Breast epithelium (tissue), 3 donors: Measurements from ENCODE around the gene RBM33.

Source experiments
- POLR2A ChIP-seq: fragments of 450-650 bp; IDR thresholded peaks from one replicate; pipeline ENCODE4 v1.6.1; 2016; ENCODE audit warnings: antibody characterized with exemption, mild to moderate bottlenecking, moderate library complexity
- POLR2AphosphoS5 ChIP-seq, 3 donors: sonication (generic); formaldehyde crosslinking; IDR thresholded peaks; one replicate each; pipeline ENCODE4 v1.6.1; 2017; ENCODE audit warnings: antibody characterized with exemption in 3 of 3
- TF ChIP-seq, protein P1 (sequence below), 3 donors: fragments of 450-650 bp; IDR thresholded peaks; one replicate each; pipeline ENCODE4 v1.5.1; 2016 to 2017; ENCODE audit warnings: antibody characterized with exemption in 3 of 3, mild to moderate bottlenecking in 3 of 3, moderate library complexity in 3 of 3

DNA sequence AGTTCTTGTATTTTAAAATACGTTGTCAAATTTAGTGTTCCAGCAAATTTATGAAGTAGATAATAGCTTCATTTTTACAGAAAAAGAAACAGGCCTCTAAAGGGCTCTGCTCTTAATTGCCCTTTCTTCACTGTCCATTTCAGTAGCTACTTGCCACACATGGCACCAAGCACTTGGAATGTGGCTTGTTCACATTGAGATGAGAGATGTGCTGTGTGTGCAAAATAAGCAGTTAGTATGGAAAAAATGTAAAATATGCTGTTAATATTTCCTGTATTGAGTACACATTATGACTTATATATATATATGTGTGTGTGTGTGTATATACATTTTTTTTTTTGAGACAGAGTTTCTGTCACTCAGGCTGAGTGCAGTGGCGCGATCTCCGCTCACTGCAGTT, 19.5 kb downstream of the RBM33 start:
- TF ChIP-seq, protein P1, sequence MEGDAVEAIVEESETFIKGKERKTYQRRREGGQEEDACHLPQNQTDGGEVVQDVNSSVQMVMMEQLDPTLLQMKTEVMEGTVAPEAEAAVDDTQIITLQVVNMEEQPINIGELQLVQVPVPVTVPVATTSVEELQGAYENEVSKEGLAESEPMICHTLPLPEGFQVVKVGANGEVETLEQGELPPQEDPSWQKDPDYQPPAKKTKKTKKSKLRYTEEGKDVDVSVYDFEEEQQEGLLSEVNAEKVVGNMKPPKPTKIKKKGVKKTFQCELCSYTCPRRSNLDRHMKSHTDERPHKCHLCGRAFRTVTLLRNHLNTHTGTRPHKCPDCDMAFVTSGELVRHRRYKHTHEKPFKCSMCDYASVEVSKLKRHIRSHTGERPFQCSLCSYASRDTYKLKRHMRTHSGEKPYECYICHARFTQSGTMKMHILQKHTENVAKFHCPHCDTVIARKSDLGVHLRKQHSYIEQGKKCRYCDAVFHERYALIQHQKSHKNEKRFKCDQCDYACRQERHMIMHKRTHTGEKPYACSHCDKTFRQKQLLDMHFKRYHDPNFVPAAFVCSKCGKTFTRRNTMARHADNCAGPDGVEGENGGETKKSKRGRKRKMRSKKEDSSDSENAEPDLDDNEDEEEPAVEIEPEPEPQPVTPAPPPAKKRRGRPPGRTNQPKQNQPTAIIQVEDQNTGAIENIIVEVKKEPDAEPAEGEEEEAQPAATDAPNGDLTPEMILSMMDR (IDR thresholded peaks at IDR 0.05), result no peak
- no peak for TF ChIP-seq POLR2A
- no peak for TF ChIP-seq POLR2AphosphoS5 (IDR thresholded peaks at IDR 0.05)
